ENCODE data around the gene SIRT1.
"Not testable (repeated sequence)": the region's sequence is repeated elsewhere in the genome, so short reads cannot be mapped to it uniquely, and the experiment has no call there.

The SIRT1 gene

GRCh38 chr10:67884313-67884841 is at the start of gene SIRT1:
SIRT1 (plus strand) TSS chr10:67884656; CDS start chr10:67884722, 66 bp downstream.
- TF ChIP-seq GATA1 (IDR thresholded peaks at IDR 0.05; ENCODE audit: low read depth, low read length) = no peak
- TF ChIP-seq POLR2A (IDR thresholded peaks at IDR 0.05; ENCODE audit: low read length) = peak; percentile 88
- peak; percentile 96 to 98 for DNase-seq

GRCh38 chr10:67835541-67836394 is 48.7 kb upstream of the SIRT1 start:
- DNase-seq = not testable (repeated sequence)

DNA sequence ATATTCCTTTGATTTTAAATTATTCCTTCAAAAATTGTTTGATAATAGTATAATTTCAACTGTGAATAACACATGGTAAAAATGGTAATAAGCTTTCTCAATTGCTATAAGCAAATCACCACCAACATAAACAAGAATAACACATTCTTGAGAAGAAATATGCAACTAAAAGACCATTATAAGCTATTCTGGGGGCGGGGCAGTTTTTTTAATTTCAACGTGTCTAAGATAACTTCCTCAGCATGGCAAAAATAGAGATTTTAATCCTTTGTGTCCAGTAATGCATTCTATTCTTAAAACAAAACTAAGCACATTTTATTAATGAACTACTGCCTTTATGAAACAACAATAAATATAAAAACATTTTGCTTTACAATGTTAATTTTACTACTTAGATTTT is 48.0 kb upstream of the SIRT1 start:
- no peak for DNase-seq
- no peak for TF ChIP-seq POLR2A (IDR thresholded peaks at IDR 0.05; ENCODE audit: low read length)
- no peak for TF ChIP-seq GATA1 (IDR thresholded peaks at IDR 0.05; ENCODE audit: low read depth, low read length)

- no peak for DNase-seq
- TF ChIP-seq GATA1 (IDR thresholded peaks at IDR 0.05; ENCODE audit: low read depth, low read length) (no peak), POLR2A (IDR thresholded peaks at IDR 0.05; ENCODE audit: low read length) (no peak)
Measured at GRCh38 chr10:67836972-67837371, 47.5 kb upstream of the SIRT1 start.

GRCh38 chr10:67837541-67838314 is 46.7 kb upstream of the SIRT1 start, which contains the start of gene DNAJC12:
DNAJC12 (minus strand) TSS chr10:67838188; CDS start chr10:67838011, 177 bp downstream.
- TF ChIP-seq GATA1 (IDR thresholded peaks at IDR 0.05; ENCODE audit: low read depth, low read length) (no peak), POLR2A (IDR thresholded peaks at IDR 0.05; ENCODE audit: low read length) (peak; percentile 23)
- peak; percentile 24 to 26 for DNase-seq

GRCh38 chr10:67839511-67839910 is 44.9 kb upstream of the SIRT1 start:
- not testable (repeated sequence) for DNase-seq

GRCh38 chr10:67839951-67840350 is 44.5 kb upstream of the SIRT1 start:
- TF ChIP-seq POLR2A (IDR thresholded peaks at IDR 0.05; ENCODE audit: low read length) = no peak
- DNase-seq = no peak

GRCh38 chr10:67841737-67842136 is 42.7 kb upstream of the SIRT1 start:
- DNase-seq = no peak
- TF ChIP-seq GATA1 (IDR thresholded peaks at IDR 0.05; ENCODE audit: low read depth, low read length) (no peak), POLR2A (IDR thresholded peaks at IDR 0.05; ENCODE audit: low read length) (no peak)

DNA sequence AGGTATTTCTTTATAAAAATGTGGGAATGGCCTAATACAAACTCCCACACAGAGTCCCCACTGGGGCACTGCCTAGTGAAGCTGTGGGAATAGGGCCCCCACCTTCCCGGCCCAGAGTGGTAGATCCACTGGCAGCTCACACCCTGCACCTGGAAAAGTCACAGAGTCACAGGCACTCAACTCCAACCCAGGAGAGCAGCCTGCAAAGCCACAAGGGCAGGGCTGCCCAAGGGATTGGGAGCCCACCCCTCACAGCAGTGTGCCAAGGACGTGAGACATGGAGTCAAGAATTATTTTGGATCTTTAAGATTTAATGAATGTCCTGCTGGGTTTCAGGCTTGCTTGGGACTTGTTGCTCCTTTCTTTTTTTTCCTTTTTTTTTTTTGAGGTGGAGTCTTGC is 41.2 kb upstream of the SIRT1 start:
- TF ChIP-seq POLR2A (IDR thresholded peaks at IDR 0.05; ENCODE audit: low read length) (no peak), GATA1 (IDR thresholded peaks at IDR 0.05; ENCODE audit: low read depth, low read length) (no peak)
- no peak for DNase-seq

GRCh38 chr10:67849331-67850011 is 35.0 kb upstream of the SIRT1 start:
- peak; percentile 94 to 95 for DNase-seq
- TF ChIP-seq POLR2A (IDR thresholded peaks at IDR 0.05; ENCODE audit: low read length) = peak; percentile 77
- TF ChIP-seq GATA1 (IDR thresholded peaks at IDR 0.05; ENCODE audit: low read depth, low read length) = no peak

- no peak for DNase-seq
- TF ChIP-seq POLR2A (IDR thresholded peaks at IDR 0.05; ENCODE audit: low read length) (no peak), GATA1 (IDR thresholded peaks at IDR 0.05; ENCODE audit: low read depth, low read length) (no peak)
Measured at GRCh38 chr10:67851186-67851585, 33.3 kb upstream of the SIRT1 start.

- TF ChIP-seq GATA1 (IDR thresholded peaks at IDR 0.05; ENCODE audit: low read depth, low read length) = no peak
- TF ChIP-seq POLR2A (IDR thresholded peaks at IDR 0.05; ENCODE audit: low read length) = no peak
- DNase-seq = peak; percentile 5 to 37
Measured at GRCh38 chr10:67852761-67853160, 31.7 kb upstream of the SIRT1 start.

- peak; percentile 46 for TF ChIP-seq POLR2A (IDR thresholded peaks at IDR 0.05; ENCODE audit: low read length)
- TF ChIP-seq GATA1 (IDR thresholded peaks at IDR 0.05; ENCODE audit: low read depth, low read length) = peak; percentile 13
- DNase-seq = peak; percentile 90 to 96
Measured at GRCh38 chr10:67853512-67853911, 30.9 kb upstream of the SIRT1 start.

DNA sequence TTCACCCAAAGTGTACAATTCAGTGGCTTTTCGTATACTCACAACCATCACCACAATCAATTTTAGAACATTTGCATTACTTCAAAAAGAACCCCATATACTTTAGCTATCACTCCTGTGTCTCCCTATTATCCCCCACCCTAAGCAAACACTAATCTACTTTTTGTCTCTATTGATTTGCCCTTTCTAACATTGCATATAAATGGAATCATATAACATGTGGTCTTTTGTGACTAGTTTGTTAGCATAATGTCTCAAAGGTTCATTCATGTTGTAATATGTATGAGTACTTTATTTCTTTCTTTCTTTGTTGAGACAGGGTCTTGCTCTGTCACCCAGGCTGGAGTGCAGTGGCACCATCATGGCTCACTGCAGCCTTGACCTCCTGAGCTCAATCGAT is 25.5 kb upstream of the SIRT1 start:
- TF ChIP-seq POLR2A (IDR thresholded peaks at IDR 0.05; ENCODE audit: low read length) = no peak
- TF ChIP-seq GATA1 (IDR thresholded peaks at IDR 0.05; ENCODE audit: low read depth, low read length) = no peak
- no peak for DNase-seq

Measured in erythroblast (primary cell).